H9 (cell line): ENCODE data around the gene YY2. TPM values are rescaled to one million over a fixed set of nuclear protein-coding genes. Genes with fewer than 3 reads are reported as not detected.
A peak's percentile ranks its signal among the peaks of the same experiment; 100 is the strongest.

ENCODE experiments used
- DNase-seq: peaks from one replicate; pipeline ENCODE4 v3.0.0-alpha.2; 2017
- H2AFZ ChIP-seq: one replicate; pipeline ENCODE4 v1.6.1; 2013; ENCODE audit warnings: mild to moderate bottlenecking, low read length, control low read depth, moderate library complexity
- H2AK5ac ChIP-seq: 2 replicates; pipeline ENCODE4 v1.6.1; 2013; ENCODE audit warnings: low read length, control low read depth, mixed read lengths; ENCODE audit not compliant: insufficient read length
- H2BK120ac ChIP-seq: one replicate; pipeline ENCODE4 v1.6.1; 2013; ENCODE audit warnings: low read depth, mild to moderate bottlenecking, low read length, control low read depth, inconsistent platforms; ENCODE audit not compliant: poor library complexity, severe bottlenecking
- H2BK12ac ChIP-seq: 2 replicates; pipeline ENCODE4 v1.6.1; 2013; ENCODE audit warnings: low read length, control low read depth, mixed read lengths, low read depth; ENCODE audit not compliant: insufficient read length
- H2BK15ac ChIP-seq: 2 replicates; pipeline ENCODE4 v1.6.1; 2013; ENCODE audit warnings: low read depth, low read length, control low read depth
- H2BK20ac ChIP-seq: one replicate; pipeline ENCODE4 v1.6.1; 2013; ENCODE audit warnings: low read depth, mild to moderate bottlenecking, low read length, control low read depth, inconsistent platforms; ENCODE audit not compliant: poor library complexity, severe bottlenecking
- H2BK5ac ChIP-seq: 2 replicates; pipeline ENCODE4 v1.6.1; 2013; ENCODE audit warnings: low read length, control low read depth, mixed read lengths; ENCODE audit not compliant: insufficient read length
- H3K14ac ChIP-seq: 2 replicates; pipeline ENCODE4 v1.6.1; 2013; ENCODE audit warnings: low read length, control low read depth; ENCODE audit not compliant: insufficient read depth
- H3K18ac ChIP-seq: 2 replicates; pipeline ENCODE4 v1.6.1; 2013; ENCODE audit warnings: low read depth, mild to moderate bottlenecking, mixed read lengths, low read length, control low read depth; ENCODE audit not compliant: insufficient read length
- H3K23ac ChIP-seq: 2 replicates; pipeline ENCODE4 v1.6.1; 2013; ENCODE audit warnings: low read length, control low read depth, mixed read lengths, low read depth; ENCODE audit not compliant: insufficient read length
- H3K23me2 ChIP-seq: 2 replicates; pipeline ENCODE4 v1.6.1; 2013; ENCODE audit warnings: low read depth, mild to moderate bottlenecking, mixed read lengths, low read length, control low read depth; ENCODE audit not compliant: insufficient read length, poor library complexity, severe bottlenecking
- H3K27ac ChIP-seq: 2 replicates; pipeline ENCODE4 v1.5.1; 2013; ENCODE audit warnings: low read length, control low read depth, mixed read lengths, low read depth; ENCODE audit not compliant: insufficient read length
- H3K27me3 ChIP-seq: 2 replicates; pipeline ENCODE4 v1.6.1; 2013; ENCODE audit warnings: low read length, control low read depth, inconsistent platforms; ENCODE audit not compliant: insufficient read depth
- H3K4ac ChIP-seq: 2 replicates; pipeline ENCODE4 v1.6.1; 2013; ENCODE audit warnings: low read depth, mild to moderate bottlenecking, control low read depth, inconsistent platforms, low read length, moderate library complexity
- H3K4me1 ChIP-seq: 2 replicates; pipeline ENCODE4 v1.6.1; 2013; ENCODE audit warnings: low read length, control low read depth, inconsistent platforms; ENCODE audit not compliant: insufficient read depth
- H3K4me2 ChIP-seq: 2 replicates; pipeline ENCODE4 v1.6.1; 2013; ENCODE audit warnings: low read length, control low read depth, mixed read lengths; ENCODE audit not compliant: insufficient read length, insufficient read depth
- H3K56ac ChIP-seq: 2 replicates; pipeline ENCODE4 v1.6.1; 2013; ENCODE audit warnings: low read depth, mild to moderate bottlenecking, mixed read lengths, low read length, control low read depth; ENCODE audit not compliant: insufficient read length
- H3K79me1 ChIP-seq: 2 replicates; pipeline ENCODE4 v1.6.1; 2013; ENCODE audit warnings: low read depth, mild to moderate bottlenecking, moderate library complexity, low read length, control low read depth, inconsistent platforms; ENCODE audit not compliant: insufficient read depth, poor library complexity, severe bottlenecking
- H3K79me2 ChIP-seq: 2 replicates; pipeline ENCODE4 v1.6.1; 2013; ENCODE audit warnings: low read length, control low read depth, inconsistent platforms; ENCODE audit not compliant: insufficient read depth
- H3K9ac ChIP-seq: 2 replicates; pipeline ENCODE4 v1.6.1; 2013; ENCODE audit warnings: low read length, control low read depth, mixed read lengths; ENCODE audit not compliant: insufficient read length; ENCODE audit errors: extremely low read depth
- H3K9me3 ChIP-seq: one replicate; pipeline ENCODE4 v1.6.1; 2013; ENCODE audit warnings: low read depth, low read length, inconsistent platforms; ENCODE audit not compliant: control insufficient read depth
- H3T11ph ChIP-seq: one replicate; pipeline ENCODE4 v1.6.1; 2013; ENCODE audit warnings: mild to moderate bottlenecking, low read length, control low read depth, inconsistent platforms
- H4K20me1 ChIP-seq: one replicate; pipeline ENCODE4 v1.6.1; 2013; ENCODE audit not compliant: control insufficient read depth, insufficient read length, insufficient read depth
- H4K5ac ChIP-seq: 2 replicates; pipeline ENCODE4 v1.6.1; 2013; ENCODE audit warnings: low read depth, mild to moderate bottlenecking, mixed read lengths, low read length, control low read depth; ENCODE audit not compliant: insufficient read length
- H4K8ac ChIP-seq: replicated peaks from 2 replicates; pipeline ENCODE4 v1.6.1; 2013; ENCODE audit warnings: low read length, control low read depth, mixed read lengths, low read depth; ENCODE audit not compliant: insufficient read length
- H4K91ac ChIP-seq: 2 replicates; pipeline ENCODE4 v1.6.1; 2013; ENCODE audit warnings: low read depth, mild to moderate bottlenecking, moderate library complexity, mixed read lengths, low read length, control low read depth; ENCODE audit not compliant: insufficient read length
- H3K27ac Mint-ChIP-seq, 3 experiments: 2 replicates in 2 of 3; 3 replicates in 1 of 3; pipeline ENCODE4 v1.8.0; 2020 to 2021; ENCODE audit warnings: mixed read lengths in 3 of 3, mild to moderate bottlenecking in 1 of 3, moderate library complexity in 1 of 3
- H3K27me3 Mint-ChIP-seq: 2 replicates; pipeline ENCODE4 v1.8.0; 2021; ENCODE audit warnings: low read depth, mild to moderate bottlenecking, moderate library complexity, mixed read lengths
- H3K36me3 Mint-ChIP-seq, 3 experiments: 2 replicates in 2 of 3; 3 replicates in 1 of 3; pipeline ENCODE4 v1.8.0; 2020 to 2021; ENCODE audit warnings: low read depth in 3 of 3, mixed read lengths in 3 of 3; ENCODE audit not compliant: insufficient read depth in 1 of 3
- H3K4me1 Mint-ChIP-seq, 2 experiments: 2 replicates each; pipeline ENCODE4 v1.8.0; 2020; ENCODE audit warnings: mixed read lengths in 2 of 2
- H3K4me3 Mint-ChIP-seq, 2 experiments: 2 replicates in 1 of 2; 3 replicates in 1 of 2; pipeline ENCODE4 v1.8.0; 2020 to 2021; ENCODE audit warnings: mild to moderate bottlenecking in 2 of 2, mixed read lengths in 2 of 2, moderate library complexity in 1 of 2
- H3K9me3 Mint-ChIP-seq, 2 experiments: 2 replicates in 1 of 2; 3 replicates in 1 of 2; pipeline ENCODE4 v1.8.0; 2020; ENCODE audit warnings: mild to moderate bottlenecking in 2 of 2, mixed read lengths in 2 of 2, moderate library complexity in 1 of 2
- CTCF ChIP-seq: fragments of 200-600 bp; sonication (generic); conservative IDR thresholded peaks from 3 replicates; pipeline ENCODE4 v1.8.0; 2021; ENCODE audit warnings: antibody characterized with exemption, mild to moderate bottlenecking
- WGBS: extraction: QIAGEN DNeasy Blood & Tissue Kit; methylation state at CpG from one replicate; pipeline ENCODE4 v1.1.7; 2013; ENCODE audit warnings: missing lambda C conversion rate, low lambda C conversion rate, mixed read lengths; ENCODE audit not compliant: insufficient read length; ENCODE audit errors: extremely low coverage; 5-methylcytosine and 5-hydroxymethylcytosine counted together
- total RNA-seq: library from RNA; stranded (reverse); gene quantifications from 2 replicates; pipeline ENCODE4 v1.2.1, GENCODE V29; 2021

The YY2 gene
- total RNA-seq, 1 experiment from 2014 or later = 1.8 TPM

GRCh38 chrX:21838937-21839333 lies 16.9 kb upstream of the YY2 start:
- no peak overlapping the region for H3K4ac ChIP-seq
- peak overlapping the region; percentile 70 for H2AFZ ChIP-seq
- H3K4me1 ChIP-seq = no peaks in the 10 kb centered on the region
- H2BK12ac ChIP-seq = no peak overlapping the region
- Mint-ChIP-seq H3K27me3 (no peaks in the 10 kb centered on the region), H3K4me1 (peaks cover 18 to 23% of the 10 kb centered on the region in 2 experiments), H3K36me3 (peaks cover 2 to 5% (median 3%) of the 10 kb centered on the region in 3 experiments; a peak in 3 of 7 replicates), H3K4me3 (peak overlapping the region; percentile 86 to 88), H3K27ac (peak overlapping the region; percentile 52 to 74 (median 73); a peak in 3 of 7 replicates), H3K9me3 (peaks cover 0 to 12% of the 10 kb centered on the region in 2 experiments; a peak in 3 of 5 replicates)
- no peaks in the 10 kb centered on the region for H3K9me3 ChIP-seq
- H2BK5ac ChIP-seq = no peak overlapping the region
- H3K79me1 ChIP-seq = no peaks in the 10 kb centered on the region
- H4K8ac ChIP-seq = no peak overlapping the region
- no peak overlapping the region for H3K18ac ChIP-seq
- TF ChIP-seq CTCF = no peak
- peak overlapping the region; percentile 66 for H3K4me2 ChIP-seq
- no peaks in the 10 kb centered on the region for H3K27me3 ChIP-seq
- DNase-seq = no peak
- H3K56ac ChIP-seq = no peak overlapping the region
- no peak overlapping the region for H3T11ph ChIP-seq
- no peak overlapping the region for H4K5ac ChIP-seq
- H3K23ac ChIP-seq = no peak overlapping the region
- peak overlapping the region; percentile 63 for H3K9ac ChIP-seq
- no peaks in the 10 kb centered on the region for H4K20me1 ChIP-seq
- no CpG with 5 or more reads among the region's 4 CpGs for WGBS
- H3K14ac ChIP-seq = no peak overlapping the region
- H3K23me2 ChIP-seq = no peaks in the 10 kb centered on the region
- H3K27ac ChIP-seq = no peak overlapping the region
- H2BK20ac ChIP-seq = no peak overlapping the region
- H2AK5ac ChIP-seq = no peak overlapping the region
- H4K91ac ChIP-seq = no peak overlapping the region
- no peak overlapping the region for H2BK15ac ChIP-seq
- H3K79me2 ChIP-seq = no peaks in the 10 kb centered on the region
- no peak overlapping the region for H2BK120ac ChIP-seq
